WTC11 (cell line): ENCODE data around the gene RELB. TPM values are rescaled to one million over a fixed set of nuclear protein-coding genes. Genes with fewer than 3 reads are reported as not detected.

Experiments used
- AFF4 ChIP-seq: sonication (generic); formaldehyde crosslinking; IDR thresholded peaks from 2 replicates; pipeline ENCODE4 v1.8.1; 2023; ENCODE audit warnings: mild to moderate bottlenecking, missing genetic modification reagents, borderline replicate concordance
- ATF1 ChIP-seq: sonication (generic); formaldehyde crosslinking; IDR thresholded peaks from 2 replicates; pipeline ENCODE4 v1.8.1; 2023; ENCODE audit warnings: mild to moderate bottlenecking, moderate library complexity, missing genetic modification reagents
- ATF6 ChIP-seq: sonication (generic); formaldehyde crosslinking; IDR thresholded peaks from 2 replicates; pipeline ENCODE4 v1.8.1; 2023; ENCODE audit warnings: mild to moderate bottlenecking, missing genetic modification reagents
- EMX1 ChIP-seq: fragments of 250-450 bp; sonication (Bioruptor Pico); IDR thresholded peaks from 2 replicates; pipeline ENCODE4 v1.8.0; 2021; ENCODE audit warnings: mild to moderate bottlenecking
- ESRRA ChIP-seq: sonication (generic); formaldehyde crosslinking; IDR thresholded peaks from 2 replicates; pipeline ENCODE4 v1.8.1; 2022; ENCODE audit warnings: mild to moderate bottlenecking, missing genetic modification reagents, borderline replicate concordance
- FOXP1 ChIP-seq: sonication (generic); formaldehyde crosslinking; IDR thresholded peaks from 2 replicates; pipeline ENCODE4 v1.8.0; 2022; ENCODE audit warnings: missing genetic modification reagents, mild to moderate bottlenecking, moderate library complexity, borderline replicate concordance
- NFATC4 ChIP-seq: fragments of 250-450 bp; sonication (Bioruptor Pico); IDR thresholded peaks from 2 replicates; pipeline ENCODE4 v1.9.0; 2021; ENCODE audit warnings: mild to moderate bottlenecking
- NFYB ChIP-seq: sonication (generic); formaldehyde crosslinking; conservative IDR thresholded peaks from 2 replicates; pipeline ENCODE4 v1.8.0; 2022; ENCODE audit warnings: low read depth, missing genetic modification reagents
- NR1H2 ChIP-seq: sonication (generic); formaldehyde crosslinking; IDR thresholded peaks from 2 replicates; pipeline ENCODE4 v1.9.0; 2021; ENCODE audit warnings: mild to moderate bottlenecking, moderate library complexity, missing genetic modification reagents
- NR3C1 ChIP-seq: sonication (generic); formaldehyde crosslinking; conservative IDR thresholded peaks from 2 replicates; pipeline ENCODE4 v1.8.1; 2023; ENCODE audit warnings: low read depth, mild to moderate bottlenecking, missing genetic modification reagents
- OVOL2 ChIP-seq: fragments of 250-450 bp; sonication (Bioruptor Pico); IDR thresholded peaks from 2 replicates; pipeline ENCODE4 v1.9.0; 2021; ENCODE audit warnings: mild to moderate bottlenecking, borderline replicate concordance
- RELA ChIP-seq: sonication (generic); formaldehyde crosslinking; IDR thresholded peaks from 2 replicates; pipeline ENCODE4 v1.8.1; 2022; ENCODE audit warnings: missing genetic modification reagents, mild to moderate bottlenecking, borderline replicate concordance
- SMAD3 ChIP-seq: sonication (generic); formaldehyde crosslinking; IDR thresholded peaks from 2 replicates; pipeline ENCODE4 v1.8.0; 2022; ENCODE audit warnings: missing genetic modification reagents, mild to moderate bottlenecking, borderline replicate concordance
- STAT6 ChIP-seq: sonication (generic); formaldehyde crosslinking; conservative IDR thresholded peaks from 2 replicates; pipeline ENCODE4 v1.8.1; 2023; ENCODE audit warnings: mild to moderate bottlenecking, low read depth, missing genetic modification reagents, moderate library complexity
- TEAD1 ChIP-seq: sonication (generic); formaldehyde crosslinking; IDR thresholded peaks from 2 replicates; pipeline ENCODE4 v1.8.0; 2022; ENCODE audit warnings: mild to moderate bottlenecking, missing genetic modification reagents
- ZBTB21 ChIP-seq: sonication (generic); formaldehyde crosslinking; IDR thresholded peaks from 2 replicates; pipeline ENCODE4 v1.8.1; 2023; ENCODE audit warnings: mild to moderate bottlenecking, missing genetic modification reagents, borderline replicate concordance
- ZNF138 ChIP-seq: sonication (generic); formaldehyde crosslinking; conservative IDR thresholded peaks from 2 replicates; pipeline ENCODE4 v1.8.1; 2022; ENCODE audit warnings: mild to moderate bottlenecking, moderate library complexity, missing genetic modification reagents
- ZNF219 ChIP-seq: sonication (generic); formaldehyde crosslinking; IDR thresholded peaks from 2 replicates; pipeline ENCODE4 v1.8.0; 2023; ENCODE audit warnings: missing genetic modification reagents, mild to moderate bottlenecking, borderline replicate concordance
- ZNF232 ChIP-seq: sonication (generic); formaldehyde crosslinking; IDR thresholded peaks from 2 replicates; pipeline ENCODE4 v1.8.0; 2022; ENCODE audit warnings: mild to moderate bottlenecking, missing genetic modification reagents
- ZNF263 ChIP-seq: sonication (generic); formaldehyde crosslinking; IDR thresholded peaks from 2 replicates; pipeline ENCODE4 v1.8.1; 2022; ENCODE audit warnings: low read depth, mild to moderate bottlenecking, moderate library complexity, missing genetic modification reagents
- ZNF671 ChIP-seq: fragments of 250-450 bp; sonication (Bioruptor Pico); IDR thresholded peaks from 2 replicates; pipeline ENCODE4 v1.8.0; 2021; ENCODE audit warnings: mild to moderate bottlenecking
- total RNA-seq: library from RNA; stranded (reverse); gene quantifications from 3 replicates; pipeline ENCODE4 v1.2.3, GENCODE V29; 2021
- TF ChIP-seq, protein P1 (sequence below): sonication (generic); formaldehyde crosslinking; IDR thresholded peaks from 2 replicates; pipeline ENCODE4 v1.8.0; 2022; ENCODE audit warnings: mild to moderate bottlenecking, missing genetic modification reagents
- TF ChIP-seq, protein P2 (sequence below): fragments of 250-450 bp; sonication (Bioruptor Pico); IDR thresholded peaks from 2 replicates; pipeline ENCODE4 v1.9.0; 2021; ENCODE audit warnings: mild to moderate bottlenecking
- TF ChIP-seq, protein P3 (sequence below): sonication (generic); formaldehyde crosslinking; IDR thresholded peaks from 2 replicates; pipeline ENCODE4 v1.8.1; 2023; ENCODE audit warnings: mild to moderate bottlenecking, moderate library complexity, missing genetic modification reagents

The RELB gene
- total RNA-seq, 1 experiment from 2014 or later = 8.9 TPM

DNA sequence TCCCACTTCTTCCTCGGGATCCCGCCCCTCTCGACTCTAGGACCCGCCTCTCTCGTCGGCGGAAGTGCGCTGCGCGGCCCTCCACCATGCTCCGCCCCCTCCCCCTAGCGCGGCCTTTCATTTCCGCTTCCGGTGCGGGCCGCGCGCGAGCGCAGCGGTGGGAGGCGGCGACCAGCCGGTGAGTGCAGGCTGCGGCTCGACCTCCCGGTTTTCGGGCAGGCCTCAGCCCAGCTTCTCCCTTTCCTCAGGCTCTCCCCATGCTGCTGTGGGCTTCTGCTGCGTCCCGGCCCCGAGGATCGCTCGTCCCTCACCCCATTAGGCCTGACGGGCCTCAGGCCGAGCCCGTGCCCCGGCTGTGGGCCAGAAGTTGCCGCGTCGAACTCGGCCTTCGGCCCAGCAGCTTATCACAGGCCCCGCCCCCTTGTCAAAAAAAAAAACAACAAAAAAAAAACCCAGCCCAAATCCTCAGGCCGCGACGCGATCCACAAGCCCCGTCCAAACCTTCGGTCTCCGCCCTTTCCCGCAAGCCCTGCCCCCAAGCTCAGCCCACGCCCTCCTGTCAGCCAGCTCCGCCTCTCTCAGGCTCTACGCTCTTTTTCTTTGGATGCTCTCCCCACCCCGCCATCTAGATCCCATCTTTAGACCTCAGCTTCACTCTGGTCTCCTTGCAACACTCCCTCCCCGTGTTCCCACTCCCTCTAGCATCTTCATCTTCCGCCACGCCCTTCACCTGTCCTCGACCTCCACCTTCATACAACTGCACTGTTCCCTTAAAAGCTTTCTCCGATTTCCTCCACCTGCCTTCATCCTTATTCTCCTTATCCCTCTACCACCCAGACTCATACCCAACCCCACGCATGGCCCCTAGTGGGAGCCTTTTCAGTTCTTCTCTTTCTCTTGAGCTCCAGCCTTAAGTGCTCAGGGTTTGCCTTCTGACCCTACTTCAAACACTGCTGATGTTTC lies 37.9 kb downstream of the RELB start, which contains the start of gene CLASRP (continued):
- TF ChIP-seq EMX1 (CRISPR knock-in tag) (no peak), ESRRA (CRISPR knock-in tag) (no peak), ZNF138 (CRISPR knock-in tag) (no peak), NFATC4 (CRISPR knock-in tag) (no peak), TEAD1 (peak; percentile 50), ATF1 (no peak), SMAD3 (CRISPR knock-in tag) (no peak; the same call in 1 of the 2 replicates), ZNF232 (CRISPR knock-in tag) (peak; percentile 70; the same call in 1 of the 2 replicates), STAT6 (CRISPR knock-in tag) (no peak), ZNF219 (CRISPR knock-in tag) (no peak), NR3C1 (CRISPR knock-in tag) (no peak), ZBTB21 (no peak), AFF4 (CRISPR knock-in tag) (no peak), RELA (CRISPR knock-in tag) (no peak), ZNF263 (CRISPR knock-in tag) (no peak), ATF6 (CRISPR knock-in tag) (no peak), OVOL2 (CRISPR knock-in tag) (no peak), FOXP1 (CRISPR knock-in tag) (no peak; the same call in 1 of the 2 replicates), NR1H2 (no peak), ZNF671 (CRISPR knock-in tag) (no peak), NFYB (CRISPR knock-in tag) (no peak; the same call in 1 of the 2 replicates)
- TF ChIP-seq, protein P1, sequence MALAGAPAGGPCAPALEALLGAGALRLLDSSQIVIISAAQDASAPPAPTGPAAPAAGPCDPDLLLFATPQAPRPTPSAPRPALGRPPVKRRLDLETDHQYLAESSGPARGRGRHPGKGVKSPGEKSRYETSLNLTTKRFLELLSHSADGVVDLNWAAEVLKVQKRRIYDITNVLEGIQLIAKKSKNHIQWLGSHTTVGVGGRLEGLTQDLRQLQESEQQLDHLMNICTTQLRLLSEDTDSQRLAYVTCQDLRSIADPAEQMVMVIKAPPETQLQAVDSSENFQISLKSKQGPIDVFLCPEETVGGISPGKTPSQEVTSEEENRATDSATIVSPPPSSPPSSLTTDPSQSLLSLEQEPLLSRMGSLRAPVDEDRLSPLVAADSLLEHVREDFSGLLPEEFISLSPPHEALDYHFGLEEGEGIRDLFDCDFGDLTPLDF (CRISPR knock-in tag) = no peak
- TF ChIP-seq, protein P2, sequence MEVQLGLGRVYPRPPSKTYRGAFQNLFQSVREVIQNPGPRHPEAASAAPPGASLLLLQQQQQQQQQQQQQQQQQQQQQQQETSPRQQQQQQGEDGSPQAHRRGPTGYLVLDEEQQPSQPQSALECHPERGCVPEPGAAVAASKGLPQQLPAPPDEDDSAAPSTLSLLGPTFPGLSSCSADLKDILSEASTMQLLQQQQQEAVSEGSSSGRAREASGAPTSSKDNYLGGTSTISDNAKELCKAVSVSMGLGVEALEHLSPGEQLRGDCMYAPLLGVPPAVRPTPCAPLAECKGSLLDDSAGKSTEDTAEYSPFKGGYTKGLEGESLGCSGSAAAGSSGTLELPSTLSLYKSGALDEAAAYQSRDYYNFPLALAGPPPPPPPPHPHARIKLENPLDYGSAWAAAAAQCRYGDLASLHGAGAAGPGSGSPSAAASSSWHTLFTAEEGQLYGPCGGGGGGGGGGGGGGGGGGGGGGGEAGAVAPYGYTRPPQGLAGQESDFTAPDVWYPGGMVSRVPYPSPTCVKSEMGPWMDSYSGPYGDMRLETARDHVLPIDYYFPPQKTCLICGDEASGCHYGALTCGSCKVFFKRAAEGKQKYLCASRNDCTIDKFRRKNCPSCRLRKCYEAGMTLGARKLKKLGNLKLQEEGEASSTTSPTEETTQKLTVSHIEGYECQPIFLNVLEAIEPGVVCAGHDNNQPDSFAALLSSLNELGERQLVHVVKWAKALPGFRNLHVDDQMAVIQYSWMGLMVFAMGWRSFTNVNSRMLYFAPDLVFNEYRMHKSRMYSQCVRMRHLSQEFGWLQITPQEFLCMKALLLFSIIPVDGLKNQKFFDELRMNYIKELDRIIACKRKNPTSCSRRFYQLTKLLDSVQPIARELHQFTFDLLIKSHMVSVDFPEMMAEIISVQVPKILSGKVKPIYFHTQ = no peak
- TF ChIP-seq, protein P3, sequence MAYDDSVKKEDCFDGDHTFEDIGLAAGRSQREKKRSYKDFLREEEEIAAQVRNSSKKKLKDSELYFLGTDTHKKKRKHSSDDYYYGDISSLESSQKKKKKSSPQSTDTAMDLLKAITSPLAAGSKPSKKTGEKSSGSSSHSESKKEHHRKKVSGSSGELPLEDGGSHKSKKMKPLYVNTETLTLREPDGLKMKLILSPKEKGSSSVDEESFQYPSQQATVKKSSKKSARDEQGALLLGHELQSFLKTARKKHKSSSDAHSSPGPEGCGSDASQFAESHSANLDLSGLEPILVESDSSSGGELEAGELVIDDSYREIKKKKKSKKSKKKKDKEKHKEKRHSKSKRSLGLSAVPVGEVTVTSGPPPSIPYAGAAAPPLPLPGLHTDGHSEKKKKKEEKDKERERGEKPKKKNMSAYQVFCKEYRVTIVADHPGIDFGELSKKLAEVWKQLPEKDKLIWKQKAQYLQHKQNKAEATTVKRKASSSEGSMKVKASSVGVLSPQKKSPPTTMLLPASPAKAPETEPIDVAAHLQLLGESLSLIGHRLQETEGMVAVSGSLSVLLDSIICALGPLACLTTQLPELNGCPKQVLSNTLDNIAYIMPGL = peak; percentile 45; the same call in 1 of the 2 replicates
